GM12864 (cell line): ENCODE data around the gene TRANK1.

ENCODE experiments used
- DNase-seq: peaks from one replicate; pipeline ENCODE4 v3.0.0-alpha.2; 2011; ENCODE audit warnings: low read depth
- H3K4me3 ChIP-seq: 2 replicates; pipeline ENCODE4 v1.5.1; 2011; ENCODE audit warnings: mild to moderate bottlenecking, low read depth, low read length, control low read depth
- CTCF ChIP-seq: IDR thresholded peaks from 2 replicates; pipeline ENCODE4 v1.5.1; 2011; ENCODE audit warnings: low read depth, mild to moderate bottlenecking, moderate library complexity, low read length, control low read depth, inconsistent platforms; ENCODE audit errors: missing control alignments

TRANK1 gene

GRCh38 chr3:36823806-36824205, 121.0 kb downstream of the TRANK1 start:
- no peak overlapping the region for H3K4me3 ChIP-seq
- no peak for DNase-seq
- no peak for TF ChIP-seq CTCF

- H3K4me3 ChIP-seq: no peak overlapping the region
- TF ChIP-seq CTCF: no peak
- no peak for DNase-seq
Measured at GRCh38 chr3:36820083-36820482, 124.8 kb downstream of the TRANK1 start.

- no peak for DNase-seq
- TF ChIP-seq CTCF: no peak
Measured at GRCh38 chr3:36817806-36818533, 126.9 kb downstream of the TRANK1 start.

GRCh38 chr3:36815375-36815774, 129.5 kb downstream of the TRANK1 start:
- DNase-seq: no peak
- no peak overlapping the region for H3K4me3 ChIP-seq
- TF ChIP-seq CTCF: no peak

More at GRCh38 chr3:36817806-36818533, 126.9 kb downstream of the TRANK1 start:
- H3K4me3 ChIP-seq: no peak overlapping the region

GRCh38 chr3:36814776-36815175, 130.1 kb downstream of the TRANK1 start:
- TF ChIP-seq CTCF: peak; percentile 48
- no peak overlapping the region for H3K4me3 ChIP-seq
- no peak for DNase-seq

GRCh38 chr3:36814066-36814717, 130.7 kb downstream of the TRANK1 start:
- H3K4me3 ChIP-seq: no peak overlapping the region
- no peak for TF ChIP-seq CTCF
- DNase-seq: no peak
